Choroid plexus epithelial cell (primary cell): ENCODE results near the gene SETSIP.
"Not testable (repeated sequence)": the region's sequence is repeated elsewhere in the genome, so short reads cannot be mapped to it uniquely, and the experiment has no call there.

Source experiments
- DNase-seq: peaks from one replicate; pipeline ENCODE4 v3.0.0-alpha.2; 2010; ENCODE audit warnings: low read depth
- H3K4me3 ChIP-seq: 2 replicates; pipeline ENCODE4 v1.5.1; 2011; ENCODE audit warnings: low read depth, mild to moderate bottlenecking, control low read depth, low read length, moderate library complexity
- TF ChIP-seq, protein P1 (sequence below): conservative IDR thresholded peaks from 2 replicates; pipeline ENCODE4 v1.5.1; 2011; ENCODE audit warnings: low read depth, mild to moderate bottlenecking, control low read depth, inconsistent platforms, low read length, moderate library complexity

The SETSIP gene

GRCh38 chr1:92031281-92032110 is 43.7 kb downstream of the SETSIP start:
- no peak for DNase-seq
- TF ChIP-seq, protein P1, sequence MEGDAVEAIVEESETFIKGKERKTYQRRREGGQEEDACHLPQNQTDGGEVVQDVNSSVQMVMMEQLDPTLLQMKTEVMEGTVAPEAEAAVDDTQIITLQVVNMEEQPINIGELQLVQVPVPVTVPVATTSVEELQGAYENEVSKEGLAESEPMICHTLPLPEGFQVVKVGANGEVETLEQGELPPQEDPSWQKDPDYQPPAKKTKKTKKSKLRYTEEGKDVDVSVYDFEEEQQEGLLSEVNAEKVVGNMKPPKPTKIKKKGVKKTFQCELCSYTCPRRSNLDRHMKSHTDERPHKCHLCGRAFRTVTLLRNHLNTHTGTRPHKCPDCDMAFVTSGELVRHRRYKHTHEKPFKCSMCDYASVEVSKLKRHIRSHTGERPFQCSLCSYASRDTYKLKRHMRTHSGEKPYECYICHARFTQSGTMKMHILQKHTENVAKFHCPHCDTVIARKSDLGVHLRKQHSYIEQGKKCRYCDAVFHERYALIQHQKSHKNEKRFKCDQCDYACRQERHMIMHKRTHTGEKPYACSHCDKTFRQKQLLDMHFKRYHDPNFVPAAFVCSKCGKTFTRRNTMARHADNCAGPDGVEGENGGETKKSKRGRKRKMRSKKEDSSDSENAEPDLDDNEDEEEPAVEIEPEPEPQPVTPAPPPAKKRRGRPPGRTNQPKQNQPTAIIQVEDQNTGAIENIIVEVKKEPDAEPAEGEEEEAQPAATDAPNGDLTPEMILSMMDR: no peak
- H3K4me3 ChIP-seq: no peak overlapping the region

GRCh38 chr1:92030656-92031107 is 44.5 kb downstream of the SETSIP start:
- H3K4me3 ChIP-seq: peak overlapping the region; percentile 67
- DNase-seq: peak; percentile 52
- TF ChIP-seq, protein P1: no peak

- DNase-seq: no peak
- TF ChIP-seq, protein P1: no peak
- peak overlapping the region; percentile 67 for H3K4me3 ChIP-seq
These were observed 45.8 kb downstream of the SETSIP start for GRCh38 chr1:92029241-92029922.

- no peak overlapping the region for H3K4me3 ChIP-seq
- TF ChIP-seq, protein P1: no peak
- no peak for DNase-seq
These were observed 48.4 kb downstream of the SETSIP start for GRCh38 chr1:92026806-92027205.

GRCh38 chr1:92026042-92026441 is 49.2 kb downstream of the SETSIP start:
- H3K4me3 ChIP-seq, DNase-seq: not testable (repeated sequence)
